ENCODE results near the gene SIL1.

GRCh38 chr5:138975098-138975847 is 222.9 kb downstream of the SIL1 start:
- TF ChIP-seq CTCF (IDR thresholded peaks at IDR 0.05) (no peak), POLR2AphosphoS5 (IDR thresholded peaks at IDR 0.05; ENCODE audit: insufficient read depth in 1 of 2, low read depth in 1 of 2) (no peak)

Data from vagina (tissue), 2 donors.